SU-DHL-6 (cell line): ENCODE measurements around the gene SH3BP5.

ENCODE experiments used
- EZH2phosphoT487 ChIP-seq: fragments of 200-600 bp; sonication (generic), shearing (Covaris generic); conservative IDR thresholded peaks from 2 replicates; pipeline ENCODE4 v1.6.1; 2018; ENCODE audit warnings: mild to moderate bottlenecking, antibody characterized with exemption, low read length, moderate library complexity, mixed read lengths
- TF ChIP-seq, protein P1 (sequence below): fragments of 200-600 bp; sonication (generic); IDR thresholded peaks from one replicate; pipeline ENCODE4 v1.5.1; 2017; ENCODE audit warnings: antibody characterized with exemption, mild to moderate bottlenecking, low read length, moderate library complexity; ENCODE audit not compliant: insufficient read depth, poor library complexity, severe bottlenecking

DNA sequence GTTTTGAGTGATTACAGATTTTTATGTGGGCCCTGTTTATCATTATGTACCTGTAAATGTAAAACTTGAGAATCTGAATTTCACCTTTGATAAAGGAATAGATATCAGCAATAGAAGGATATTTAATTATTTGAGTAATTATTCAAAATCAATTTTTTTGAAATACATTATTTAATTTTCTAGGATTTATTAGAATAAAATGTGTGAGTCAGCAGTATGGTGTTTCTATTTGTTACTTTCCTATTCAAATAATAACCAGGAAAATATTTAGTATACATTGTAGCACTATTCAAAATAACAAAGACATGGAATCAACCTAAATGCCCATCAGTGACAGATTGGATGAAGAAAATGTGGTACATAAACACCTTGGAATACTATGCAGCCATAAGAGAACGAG lies 104.2 kb downstream of the SH3BP5 start:
- TF ChIP-seq, protein P1, sequence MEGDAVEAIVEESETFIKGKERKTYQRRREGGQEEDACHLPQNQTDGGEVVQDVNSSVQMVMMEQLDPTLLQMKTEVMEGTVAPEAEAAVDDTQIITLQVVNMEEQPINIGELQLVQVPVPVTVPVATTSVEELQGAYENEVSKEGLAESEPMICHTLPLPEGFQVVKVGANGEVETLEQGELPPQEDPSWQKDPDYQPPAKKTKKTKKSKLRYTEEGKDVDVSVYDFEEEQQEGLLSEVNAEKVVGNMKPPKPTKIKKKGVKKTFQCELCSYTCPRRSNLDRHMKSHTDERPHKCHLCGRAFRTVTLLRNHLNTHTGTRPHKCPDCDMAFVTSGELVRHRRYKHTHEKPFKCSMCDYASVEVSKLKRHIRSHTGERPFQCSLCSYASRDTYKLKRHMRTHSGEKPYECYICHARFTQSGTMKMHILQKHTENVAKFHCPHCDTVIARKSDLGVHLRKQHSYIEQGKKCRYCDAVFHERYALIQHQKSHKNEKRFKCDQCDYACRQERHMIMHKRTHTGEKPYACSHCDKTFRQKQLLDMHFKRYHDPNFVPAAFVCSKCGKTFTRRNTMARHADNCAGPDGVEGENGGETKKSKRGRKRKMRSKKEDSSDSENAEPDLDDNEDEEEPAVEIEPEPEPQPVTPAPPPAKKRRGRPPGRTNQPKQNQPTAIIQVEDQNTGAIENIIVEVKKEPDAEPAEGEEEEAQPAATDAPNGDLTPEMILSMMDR, result no peak
- TF ChIP-seq EZH2phosphoT487, result no peak
